Amygdala (tissue), 56 donors: Measurements from ENCODE around the gene EID3.
"Not testable (repeated sequence)": the region's sequence is repeated elsewhere in the genome, so short reads cannot be mapped to it uniquely, and the experiment has no call there.

Experiments used
- DNase-seq, 56 donors: peaks; one replicate each; lab custom pipeline; 2025; lab: John Stamatoyannopoulos, UW

EID3 gene

DNA sequence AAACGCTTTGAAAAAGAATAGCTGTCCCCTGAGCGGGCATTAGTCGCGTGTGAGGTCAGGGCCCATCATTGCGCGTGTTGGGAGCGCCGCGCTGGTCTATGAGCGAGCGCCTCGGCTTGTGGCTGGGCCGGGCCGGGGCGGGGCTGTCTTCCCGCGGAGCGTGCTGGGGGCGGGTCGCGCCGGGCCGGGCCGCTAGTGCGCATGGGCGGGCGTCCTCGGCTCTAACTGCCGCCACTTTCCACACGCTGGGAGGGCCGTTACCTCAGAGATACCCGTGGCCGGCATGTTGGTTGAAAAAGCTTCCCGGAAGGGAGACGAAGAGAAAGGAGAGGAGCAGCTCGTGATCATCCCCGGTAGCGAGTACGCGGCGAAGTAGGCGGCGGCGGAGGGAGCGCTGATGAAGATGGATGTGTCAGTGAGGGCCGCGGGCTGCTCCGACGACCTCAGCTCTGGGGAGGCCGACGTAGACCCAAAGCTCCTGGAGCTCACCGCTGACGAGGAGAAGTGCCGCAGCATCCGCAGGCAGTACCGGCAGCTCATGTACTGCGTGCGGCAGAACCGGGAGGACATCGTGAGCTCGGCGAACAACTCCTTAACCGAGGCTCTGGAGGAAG is at the start of gene EID3:
EID3 (plus strand) TSS at position 202 of the 614 bp plus-strand sequence; CDS start at position 398, 196 bp downstream.
- DNase-seq = peak; percentile 29 to 93 (median 75)

DNA sequence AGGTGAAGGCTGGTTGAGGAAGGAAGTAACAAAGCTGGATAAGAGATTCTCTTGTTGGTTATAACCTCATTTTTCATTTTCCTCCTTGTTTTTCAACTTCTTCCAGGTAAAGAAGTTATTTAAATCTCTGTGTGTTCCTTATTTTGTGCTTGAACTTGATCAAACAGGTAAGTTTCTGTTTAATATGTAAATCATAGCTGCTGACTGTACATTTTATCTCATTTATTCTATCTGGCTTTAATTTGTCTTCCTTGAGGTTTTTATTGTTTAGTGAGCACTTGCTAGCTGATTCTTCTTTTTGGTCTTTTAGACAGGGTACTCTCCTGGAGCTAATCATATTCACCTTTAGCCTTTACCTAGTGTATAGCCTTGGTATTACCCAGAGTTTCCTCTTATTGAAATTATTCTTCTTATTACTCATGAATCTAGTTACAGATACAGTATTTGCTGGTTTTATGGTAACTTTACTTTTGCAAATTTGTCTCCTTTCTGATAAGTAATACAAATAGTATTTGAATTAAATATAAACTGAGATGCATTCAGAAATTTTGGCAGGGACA is 45.5 kb upstream of the EID3 start:
- no peak for DNase-seq

DNA sequence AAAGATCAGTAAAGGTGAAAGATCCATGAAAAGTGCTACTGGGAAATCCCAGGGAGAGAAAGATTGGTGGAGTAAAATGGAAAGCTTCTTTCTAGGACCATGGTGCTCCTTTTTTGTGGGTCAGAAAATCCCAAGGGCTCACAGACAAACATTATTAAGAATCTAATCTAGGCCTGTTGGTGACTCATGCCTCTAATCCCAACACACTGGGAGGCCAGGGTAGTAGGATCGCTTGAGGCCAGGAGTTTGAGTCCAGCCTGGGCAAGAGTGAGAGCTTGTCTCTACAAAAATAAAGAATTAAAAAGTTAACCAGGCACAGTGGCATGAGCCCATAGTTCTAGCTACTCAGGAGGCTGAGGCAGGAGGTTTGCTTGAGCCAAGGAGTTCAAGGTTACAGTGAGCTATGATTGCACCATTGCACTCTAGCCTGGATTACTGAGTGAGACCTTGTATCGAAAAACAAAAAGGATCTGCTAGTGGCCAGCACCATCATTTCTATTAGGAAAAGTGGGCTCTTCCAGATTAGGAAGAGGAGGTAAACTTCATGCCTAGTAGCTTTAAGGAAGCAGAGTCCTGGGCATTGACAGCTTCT is 45.0 kb upstream of the EID3 start:
- no peak for DNase-seq

DNA sequence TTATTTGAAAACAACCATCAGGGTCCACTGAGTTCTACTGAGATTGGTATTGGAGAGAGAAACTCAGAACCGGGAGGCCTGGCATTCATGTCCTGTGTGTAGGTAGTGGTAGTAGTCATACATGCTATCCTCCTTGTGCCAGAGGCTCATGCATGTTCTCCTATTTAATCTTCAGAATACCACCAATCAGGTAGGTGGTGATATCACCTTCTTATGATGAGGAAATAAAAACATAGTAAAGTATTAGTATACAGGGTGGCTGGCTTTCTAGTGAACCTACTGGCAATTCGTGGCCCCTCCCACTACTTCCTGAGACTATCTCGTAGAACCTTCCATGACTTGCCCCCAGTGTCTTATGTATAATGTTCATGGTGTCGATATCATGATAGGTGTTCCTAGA is 40.5 kb upstream of the EID3 start:
- DNase-seq = no peak

DNA sequence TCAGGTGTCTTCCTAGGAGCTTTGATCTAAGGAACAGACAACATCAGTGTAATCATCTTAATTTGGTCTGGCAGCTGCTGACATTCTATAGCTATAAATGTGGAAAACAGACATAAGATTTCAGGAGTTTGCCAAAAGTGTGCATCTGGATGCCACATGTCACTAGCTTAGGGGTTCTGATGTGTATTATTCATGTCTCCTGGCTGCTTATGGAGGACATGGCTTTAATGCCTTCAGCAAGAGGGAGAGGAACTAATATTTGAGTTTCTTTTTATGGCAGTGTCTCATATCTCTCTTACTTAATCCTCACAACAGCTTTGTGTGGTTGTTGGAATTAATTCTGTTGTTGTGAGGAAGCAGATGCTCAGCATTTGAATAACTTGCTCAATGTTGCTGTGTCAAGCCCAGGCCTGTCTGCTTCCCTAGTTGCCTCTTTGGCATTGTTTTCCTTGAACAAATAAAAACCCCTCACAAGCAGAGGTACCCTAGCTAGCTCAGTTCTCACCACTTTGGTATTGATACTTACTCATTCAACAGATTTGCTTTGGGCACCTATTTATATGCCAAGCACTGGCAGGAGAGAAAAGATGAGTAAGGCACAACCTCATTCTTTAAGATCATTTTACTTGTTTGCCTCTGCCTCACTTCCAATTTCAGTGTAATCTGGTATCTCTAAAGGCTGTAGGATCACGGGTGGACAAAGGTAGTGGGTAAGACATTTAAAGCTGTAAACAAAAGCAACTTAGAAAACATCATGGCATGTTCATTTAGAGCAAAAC is 39.8 kb upstream of the EID3 start:
- no peak for DNase-seq

DNA sequence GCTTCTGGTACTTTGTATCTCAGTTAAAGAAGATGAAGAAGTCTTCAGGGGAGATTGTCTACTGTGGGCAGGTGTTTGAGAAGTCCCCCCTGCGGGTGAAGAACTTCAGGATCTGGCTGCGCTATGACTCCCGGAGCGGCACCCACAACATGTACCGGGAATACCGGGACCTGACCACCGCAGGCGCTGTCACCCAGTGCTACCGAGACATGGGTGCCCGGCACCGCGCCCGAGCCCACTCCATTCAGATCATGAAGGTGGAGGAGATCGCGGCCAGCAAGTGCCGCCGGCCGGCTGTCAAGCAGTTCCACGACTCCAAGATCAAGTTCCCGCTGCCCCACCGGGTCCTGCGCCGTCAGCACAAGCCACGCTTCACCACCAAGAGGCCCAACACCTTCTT is 38.1 kb upstream of the EID3 start:
- DNase-seq = not testable (repeated sequence)

DNA sequence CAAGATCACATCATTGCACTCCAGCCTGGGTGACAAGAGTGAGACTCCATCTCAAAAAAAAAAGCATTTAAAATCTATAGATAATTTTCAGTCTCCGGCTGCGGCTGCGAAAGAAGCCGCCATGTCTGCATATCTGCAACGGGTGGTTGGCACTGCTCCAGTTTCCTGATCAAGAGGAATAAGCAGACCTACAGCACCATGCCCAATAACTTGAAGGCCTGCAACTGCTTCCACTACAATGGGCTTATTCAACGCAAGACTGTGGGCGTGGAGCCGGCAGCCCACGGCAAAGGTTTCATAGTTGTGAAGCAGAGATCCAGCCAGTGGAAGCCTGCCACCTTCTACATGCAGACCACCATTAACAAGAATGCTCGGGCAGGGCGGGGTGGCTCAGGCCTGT is 30.6 kb upstream of the EID3 start:
- no peak for DNase-seq

GRCh38 chr12:104273503-104273902 is 30.0 kb upstream of the EID3 start:
- DNase-seq = no peak

DNA sequence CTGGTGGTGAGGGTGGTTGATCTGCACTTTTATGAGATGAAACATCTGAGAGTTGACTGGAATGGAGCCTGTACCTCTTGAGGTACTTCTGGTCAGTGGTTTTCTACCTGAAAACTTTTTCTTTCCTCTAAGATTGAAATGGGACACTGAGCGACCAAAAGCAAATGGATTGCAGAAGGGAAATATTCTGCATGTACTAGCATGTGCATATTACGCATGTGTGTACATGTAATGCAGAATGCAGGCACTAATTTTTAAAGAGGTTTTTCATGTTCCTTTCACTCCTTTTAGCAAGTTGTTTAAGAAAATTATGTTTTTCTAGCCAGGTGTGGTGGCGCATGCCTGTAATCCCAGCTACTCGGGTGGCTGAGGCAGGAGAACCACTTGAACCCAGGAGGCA is 28.7 kb upstream of the EID3 start:
- DNase-seq = no peak

DNA sequence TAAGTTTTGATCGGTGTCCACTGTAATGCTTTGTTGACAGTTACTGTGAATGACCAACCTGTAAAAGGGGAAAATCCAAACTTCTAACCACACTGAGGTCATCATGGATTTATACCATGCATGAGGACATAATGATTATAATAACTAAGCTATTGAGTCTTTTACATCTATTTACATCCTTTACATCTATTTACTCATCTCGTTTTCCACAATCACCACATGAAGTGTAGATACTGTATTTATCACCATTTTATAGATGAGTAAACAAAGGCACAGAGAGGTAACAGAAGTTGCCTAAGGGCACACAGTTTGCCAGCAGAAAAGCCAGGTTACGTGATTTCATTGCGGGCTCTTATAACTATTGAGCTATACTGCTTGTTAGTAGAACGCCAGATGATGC is 27.9 kb upstream of the EID3 start:
- DNase-seq = no peak

DNA sequence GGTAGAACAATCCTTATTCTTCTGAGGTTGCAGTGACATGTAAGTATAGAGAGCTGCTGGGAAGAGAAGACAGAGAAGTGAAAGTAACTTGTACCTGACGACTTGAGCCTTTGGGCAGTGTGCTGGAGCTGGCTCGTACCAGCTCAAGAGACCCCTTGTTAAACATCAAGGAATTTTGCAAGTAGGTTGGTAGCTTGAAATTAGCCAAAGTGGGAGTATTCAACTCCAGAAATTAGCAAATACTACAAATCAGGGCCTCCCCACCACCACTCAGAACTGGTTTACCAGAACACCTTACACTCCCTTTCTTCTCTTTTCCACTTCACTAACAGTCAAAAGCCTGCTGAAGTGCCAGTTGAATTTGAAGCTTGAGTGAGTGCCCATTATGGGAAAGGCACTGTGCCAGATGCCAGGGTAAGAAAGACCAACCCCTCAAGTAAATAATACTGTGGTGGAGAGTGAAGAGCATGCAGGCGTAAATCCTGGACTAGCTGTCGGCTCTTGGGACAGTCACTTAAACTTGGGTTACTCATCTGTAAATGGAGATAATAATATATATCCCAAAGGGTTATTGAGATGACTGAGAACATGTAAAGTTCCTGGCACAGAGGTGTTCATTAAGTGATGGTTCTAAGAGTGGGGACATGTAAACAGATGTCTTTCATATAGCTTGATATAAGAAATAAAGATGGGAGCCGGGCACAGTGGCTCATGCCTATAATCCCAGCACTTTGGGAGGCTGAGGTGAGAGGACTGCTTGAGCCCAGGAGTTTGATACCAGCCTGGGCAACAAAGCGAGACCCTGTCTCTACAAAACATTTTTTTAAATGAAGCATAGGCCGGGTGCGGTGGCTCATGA is 27.0 kb upstream of the EID3 start:
- peak in 6 of 56 donors; percentile 1 to 19 (median 4) for DNase-seq

GRCh38 chr12:104279164-104279563 is 24.4 kb upstream of the EID3 start:
- no peak for DNase-seq

GRCh38 chr12:104280111-104280510 is 23.4 kb upstream of the EID3 start:
- DNase-seq = no peak

GRCh38 chr12:104280717-104281458 is 22.7 kb upstream of the EID3 start:
- no peak for DNase-seq

GRCh38 chr12:104281636-104282035 is 21.9 kb upstream of the EID3 start:
- DNase-seq = no peak

DNA sequence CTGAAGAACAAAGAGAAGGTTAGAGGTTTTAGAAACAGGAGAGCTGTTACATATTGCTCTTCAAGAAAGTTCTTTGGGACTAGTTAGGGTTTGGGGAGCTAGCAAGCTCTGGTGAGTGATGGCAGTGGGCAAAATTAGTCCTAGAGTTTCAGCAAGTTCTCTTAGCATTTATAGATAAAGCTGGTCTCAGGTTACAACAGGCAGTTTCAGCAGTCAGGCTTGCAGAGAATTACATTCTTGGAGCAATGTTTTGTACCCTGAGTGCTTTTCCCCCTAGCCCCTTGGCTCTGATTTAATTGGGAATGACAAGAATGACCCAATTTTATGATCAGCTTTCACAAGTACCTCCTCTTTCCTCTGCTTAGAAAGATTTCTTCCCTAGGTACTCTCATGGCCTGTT is 21.4 kb upstream of the EID3 start:
- DNase-seq = no peak

- DNase-seq = no peak
These were observed 17.6 kb upstream of the EID3 start for GRCh38 chr12:104285740-104286515.

DNA sequence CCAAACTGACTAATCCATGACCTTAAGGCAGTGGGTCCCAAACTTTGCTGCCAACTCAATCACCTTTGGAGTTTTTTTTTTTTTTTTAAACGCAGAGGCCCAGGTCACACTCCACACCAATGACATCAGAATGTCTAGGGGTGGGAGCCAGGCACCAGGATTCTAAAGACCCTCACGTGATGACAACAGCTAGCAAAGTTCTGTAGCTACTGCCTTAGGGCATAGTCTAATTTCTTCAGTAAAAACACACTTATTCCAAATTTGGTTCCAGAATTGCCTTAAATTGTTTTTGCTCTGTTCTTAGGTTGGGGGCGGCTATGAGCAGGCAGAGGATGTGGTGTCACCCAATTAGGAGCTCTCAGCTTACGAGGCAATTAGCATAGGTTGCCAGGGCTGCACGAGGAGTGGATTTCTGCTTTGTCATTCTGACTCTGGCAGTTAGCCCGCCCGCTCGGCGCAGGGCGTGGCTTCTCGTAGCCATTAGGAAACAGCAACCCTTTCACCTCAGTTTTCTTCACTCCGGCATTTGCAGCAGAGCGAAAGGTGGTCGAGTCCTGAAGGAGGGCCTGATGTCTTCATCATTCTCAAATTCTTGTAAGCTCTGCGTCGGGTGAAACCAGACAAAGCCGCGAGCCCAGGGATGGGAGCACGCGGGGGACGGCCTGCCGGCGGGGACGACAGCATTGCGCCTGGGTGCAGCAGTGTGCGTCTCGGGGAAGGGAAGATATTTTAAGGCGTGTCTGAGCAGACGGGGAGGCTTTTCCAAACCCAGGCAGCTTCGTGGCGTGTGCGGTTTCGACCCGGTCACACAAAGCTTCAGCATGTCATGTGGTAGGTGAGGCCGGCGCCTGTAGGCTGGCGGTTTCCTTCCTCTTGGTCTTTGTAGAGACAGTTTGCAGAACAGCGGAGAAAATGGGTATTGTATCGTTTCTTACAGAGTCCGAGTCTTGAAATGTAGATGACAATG is 16.7 kb upstream of the EID3 start:
- DNase-seq = peak; percentile 43 to 99 (median 82)
